Raji (cell line): ENCODE measurements around the gene ZNF792.

ENCODE experiments used
- POLR2A ChIP-seq: IDR thresholded peaks from 2 replicates; pipeline ENCODE4 v1.6.1; 2011; ENCODE audit warnings: low read depth, low read length, control low read depth; ENCODE audit not compliant: insufficient read depth

Gene ZNF792

GRCh38 chr19:34985249-34986022, 21.4 kb upstream of the ZNF792 start:
- no peak for TF ChIP-seq POLR2A

- TF ChIP-seq POLR2A = no peak
Measured at GRCh38 chr19:34984287-34984686, 20.3 kb upstream of the ZNF792 start.

- no peak for TF ChIP-seq POLR2A
Measured at GRCh38 chr19:34983786-34984185, 19.8 kb upstream of the ZNF792 start.

- no peak for TF ChIP-seq POLR2A
Measured at GRCh38 chr19:34982275-34982674, 18.2 kb upstream of the ZNF792 start.

- no peak for TF ChIP-seq POLR2A
Measured at GRCh38 chr19:34979819-34980640, 16.0 kb upstream of the ZNF792 start.

GRCh38 chr19:34976611-34977010, 12.6 kb upstream of the ZNF792 start:
- TF ChIP-seq POLR2A = no peak

GRCh38 chr19:34975056-34975455, 11.0 kb upstream of the ZNF792 start:
- no peak for TF ChIP-seq POLR2A

GRCh38 chr19:34974646-34975045, 10.6 kb upstream of the ZNF792 start:
- TF ChIP-seq POLR2A = no peak

- no peak for TF ChIP-seq POLR2A
Measured at GRCh38 chr19:34972163-34972705, 8.2 kb upstream of the ZNF792 start.

GRCh38 chr19:34969721-34970120, 5.7 kb upstream of the ZNF792 start:
- no peak for TF ChIP-seq POLR2A

- no peak for TF ChIP-seq POLR2A
Measured at GRCh38 chr19:34967551-34967950, 3.5 kb upstream of the ZNF792 start.

- no peak for TF ChIP-seq POLR2A
Measured at GRCh38 chr19:34964598-34964997, 569 bp upstream of the ZNF792 start.

- no peak for TF ChIP-seq POLR2A
Measured at GRCh38 chr19:34962687-34963572, 1.1 kb downstream of the ZNF792 start.

GRCh38 chr19:34961775-34962686, 2.0 kb downstream of the ZNF792 start:
- TF ChIP-seq POLR2A = no peak
